Pulmonary artery endothelial cell (primary cell): Measurements from ENCODE around the gene MISP3. TPM values are rescaled to one million over a fixed set of nuclear protein-coding genes. Genes with fewer than 3 reads are reported as not detected.

ENCODE experiments used
- DNase-seq: peaks from one replicate; pipeline ENCODE4 v3.0.0-alpha.2; 2011; ENCODE audit warnings: low read depth, low spot score
- total RNA-seq: library from RNA; depleted of rRNA; stranded (reverse); fragments of >200 nt; gene quantifications from 2 replicates; pipeline ENCODE4 v1.2.3, GENCODE V29; 2014

MISP3 gene
- total RNA-seq, 1 donor from 2014 or later: 0.46 TPM

DNA sequence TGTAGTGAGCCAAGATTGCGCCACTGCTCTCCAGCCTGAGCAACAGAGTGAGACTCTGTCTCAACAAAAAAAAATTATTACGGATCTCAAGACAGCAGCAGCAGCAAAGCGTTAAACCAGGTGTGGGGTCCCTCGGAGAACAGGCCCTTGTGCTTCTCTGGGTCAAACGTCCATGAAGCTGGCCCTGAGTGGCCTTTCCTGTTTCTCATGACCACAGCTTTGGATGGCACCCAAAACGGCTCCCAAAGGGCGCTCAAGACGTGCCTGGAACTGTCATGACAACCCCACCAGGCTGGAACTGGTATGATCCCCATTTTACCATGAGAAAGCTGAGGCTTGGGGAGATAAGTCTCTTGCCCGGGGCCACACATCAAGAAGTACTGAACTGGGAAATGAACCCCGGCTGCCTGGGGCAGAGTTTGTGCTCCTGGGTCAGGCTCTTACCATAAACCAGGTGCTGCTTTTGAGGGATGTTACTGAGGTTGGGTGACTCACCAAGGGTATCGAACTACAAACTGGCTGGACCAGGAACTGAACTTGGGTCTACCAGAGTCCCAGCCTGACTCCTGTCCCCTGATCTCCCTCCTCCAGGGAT is 29.6 kb downstream of the MISP3 start:
- DNase-seq: no peak

GRCh38 chr19:14102756-14103155 is 30.2 kb downstream of the MISP3 start:
- no peak for DNase-seq

DNA sequence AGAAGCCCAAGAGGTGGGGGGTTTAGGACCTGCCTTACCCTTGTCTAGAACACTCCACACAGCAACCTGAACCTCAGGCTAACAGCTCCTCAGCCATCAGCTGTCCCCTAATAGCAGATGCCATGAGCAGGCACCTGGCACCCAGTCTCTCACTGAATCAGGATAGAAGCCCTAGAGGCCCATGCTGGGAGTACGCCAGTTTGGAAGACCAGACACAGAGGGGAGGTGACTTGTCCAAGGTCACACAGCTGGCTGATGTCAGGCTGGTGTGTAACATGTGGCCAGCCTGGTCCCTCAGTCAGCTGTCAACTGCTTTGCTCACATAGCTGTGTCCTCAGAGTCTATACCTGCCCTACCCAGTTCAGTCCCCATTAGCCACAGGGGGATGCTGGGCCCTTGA is 30.7 kb downstream of the MISP3 start:
- no peak for DNase-seq

DNA sequence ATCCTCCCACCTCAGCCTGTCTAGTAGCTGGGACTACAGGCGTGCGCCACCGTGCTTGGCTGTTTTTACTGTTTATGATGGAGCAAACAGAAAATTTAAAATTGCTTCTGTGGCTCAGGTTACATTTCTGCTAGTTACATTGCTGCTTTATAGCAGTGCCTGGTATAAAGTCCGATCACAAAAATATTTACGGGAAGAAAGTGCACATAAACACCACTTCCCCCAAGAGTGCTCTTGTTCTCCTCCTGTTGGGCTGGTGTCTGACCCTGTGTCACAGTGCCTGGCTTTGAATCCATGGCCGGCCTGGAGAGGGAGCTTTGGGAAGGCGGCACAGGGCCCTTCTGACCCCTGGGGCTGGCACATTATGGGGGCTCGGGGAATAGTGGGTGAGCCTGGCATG is 33.1 kb downstream of the MISP3 start:
- DNase-seq: no peak

GRCh38 chr19:14106840-14107239 is 34.3 kb downstream of the MISP3 start:
- no peak for DNase-seq

GRCh38 chr19:14107581-14108461 is 35.2 kb downstream of the MISP3 start:
- DNase-seq: peak; percentile 66

- DNase-seq: no peak
Observed at GRCh38 chr19:14110650-14111049, 38.1 kb downstream of the MISP3 start.

DNA sequence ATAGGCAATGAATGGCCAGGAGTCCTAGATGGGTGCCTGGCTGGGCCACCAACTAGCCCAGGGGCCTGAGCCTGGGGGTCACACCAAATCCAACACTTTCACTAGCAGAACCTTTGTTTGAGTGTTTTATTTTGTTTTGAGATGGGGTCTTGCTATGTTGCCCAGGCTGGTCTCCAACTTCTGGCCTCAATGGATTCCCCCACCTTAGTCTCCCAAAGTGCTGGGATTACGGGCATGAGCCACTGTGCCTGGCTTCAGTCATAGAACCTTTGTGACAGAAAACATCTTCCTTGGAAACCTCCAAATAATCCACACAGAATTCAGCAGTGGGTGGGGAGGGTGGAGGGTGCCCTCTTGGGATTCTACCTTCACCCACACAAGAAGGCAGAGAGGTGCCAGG is 38.9 kb downstream of the MISP3 start:
- no peak for DNase-seq

DNA sequence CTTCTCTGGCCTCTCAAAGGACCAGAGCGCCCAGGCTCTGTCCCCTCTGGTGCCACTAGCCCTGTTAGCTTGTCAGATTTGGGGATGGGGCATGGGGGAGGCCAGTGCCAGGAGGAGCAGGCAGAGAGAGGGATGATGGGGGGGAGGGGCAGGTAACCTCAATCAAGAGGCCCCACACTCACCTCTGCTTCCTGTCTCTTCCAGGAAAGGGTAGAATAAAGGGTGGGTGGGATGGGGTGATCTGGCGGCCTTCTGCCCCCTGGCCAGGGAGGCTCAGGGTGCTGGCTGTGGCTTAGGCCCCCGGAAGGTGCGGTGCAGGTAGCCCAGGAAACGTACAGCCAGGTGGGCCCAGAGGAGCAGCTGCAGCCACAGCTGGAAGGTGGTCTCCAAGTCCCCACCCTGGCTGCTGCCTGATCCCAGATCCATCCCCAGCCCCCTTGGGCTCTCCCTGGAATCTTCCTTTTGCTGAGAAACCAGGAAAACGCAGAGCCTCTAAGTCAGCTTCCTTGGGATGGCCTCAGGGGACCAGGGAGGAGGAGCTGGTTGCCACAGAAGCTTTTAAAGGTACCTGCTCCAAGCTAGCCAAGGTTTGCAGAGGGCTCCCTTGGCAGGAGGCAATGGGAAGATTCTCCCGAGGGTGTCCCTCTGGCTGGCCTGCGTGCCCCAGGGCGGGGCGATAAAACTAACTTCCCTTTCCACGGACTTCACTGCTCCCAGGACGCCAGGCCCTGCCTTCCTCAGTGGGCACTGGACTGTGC is 39.6 kb downstream of the MISP3 start:
- DNase-seq: no peak

- no peak for DNase-seq
Observed at GRCh38 chr19:14112809-14113385, 40.3 kb downstream of the MISP3 start.

GRCh38 chr19:14113762-14114414 is 41.3 kb downstream of the MISP3 start:
- DNase-seq: no peak

GRCh38 chr19:14114439-14114838 is 41.9 kb downstream of the MISP3 start:
- DNase-seq: no peak

DNA sequence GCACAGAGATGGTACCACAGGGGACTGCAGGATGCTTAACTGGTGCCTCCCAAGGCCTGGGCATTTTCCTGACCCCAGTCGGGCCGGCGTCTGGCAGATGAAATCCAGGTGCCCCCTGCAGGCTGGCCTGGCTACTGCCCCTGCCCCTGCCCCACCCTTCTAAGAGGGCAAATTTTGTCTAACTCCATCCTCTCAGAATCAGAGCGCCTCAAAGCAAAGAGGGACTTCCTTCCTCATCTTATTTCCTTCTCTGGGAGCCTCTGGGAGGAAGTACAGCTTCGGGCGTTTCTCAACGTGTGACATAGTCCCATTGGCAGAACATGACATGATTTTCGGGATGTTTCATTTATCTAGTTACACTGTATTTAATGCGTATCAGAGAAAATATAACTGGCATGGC is 42.3 kb downstream of the MISP3 start:
- DNase-seq: no peak

DNA sequence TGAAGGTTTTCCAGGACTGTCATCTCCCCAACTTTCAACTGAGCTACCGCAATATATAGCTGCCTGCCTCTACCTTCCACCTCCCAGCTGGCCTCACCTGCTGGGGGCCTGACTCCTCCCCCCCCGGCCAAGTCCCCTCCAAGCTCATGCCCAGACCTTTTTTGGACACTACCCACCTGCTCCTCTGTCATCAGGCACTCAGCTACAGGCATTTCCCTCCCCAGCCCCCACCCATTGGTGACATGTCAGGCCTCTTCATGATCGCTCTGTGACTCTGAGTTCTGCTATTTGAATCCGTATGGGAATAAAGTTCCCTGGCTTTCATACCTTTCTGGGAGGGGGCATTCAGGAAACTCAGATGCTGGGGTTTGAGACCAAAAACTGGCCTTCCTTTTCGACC is 43.2 kb downstream of the MISP3 start:
- no peak for DNase-seq

DNA sequence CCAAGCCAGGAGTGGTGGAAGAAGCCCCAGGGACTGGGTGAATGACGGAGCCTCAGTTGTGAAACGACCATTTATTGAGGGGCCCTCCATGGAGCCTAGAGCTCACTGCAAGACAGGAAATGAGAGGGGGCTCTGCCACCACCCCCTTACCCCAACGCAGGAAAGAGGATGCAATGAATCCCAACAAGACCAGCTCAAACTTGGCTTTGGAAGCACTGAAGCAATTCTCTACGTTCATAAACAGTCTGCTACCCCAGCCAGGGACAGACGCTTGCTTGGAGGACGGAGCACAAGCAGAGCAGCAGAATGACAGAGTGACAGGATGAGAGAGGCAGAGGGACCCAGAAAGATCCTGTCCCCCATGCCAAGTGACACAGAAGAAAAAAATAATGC is 43.9 kb downstream of the MISP3 start:
- no peak for DNase-seq

DNA sequence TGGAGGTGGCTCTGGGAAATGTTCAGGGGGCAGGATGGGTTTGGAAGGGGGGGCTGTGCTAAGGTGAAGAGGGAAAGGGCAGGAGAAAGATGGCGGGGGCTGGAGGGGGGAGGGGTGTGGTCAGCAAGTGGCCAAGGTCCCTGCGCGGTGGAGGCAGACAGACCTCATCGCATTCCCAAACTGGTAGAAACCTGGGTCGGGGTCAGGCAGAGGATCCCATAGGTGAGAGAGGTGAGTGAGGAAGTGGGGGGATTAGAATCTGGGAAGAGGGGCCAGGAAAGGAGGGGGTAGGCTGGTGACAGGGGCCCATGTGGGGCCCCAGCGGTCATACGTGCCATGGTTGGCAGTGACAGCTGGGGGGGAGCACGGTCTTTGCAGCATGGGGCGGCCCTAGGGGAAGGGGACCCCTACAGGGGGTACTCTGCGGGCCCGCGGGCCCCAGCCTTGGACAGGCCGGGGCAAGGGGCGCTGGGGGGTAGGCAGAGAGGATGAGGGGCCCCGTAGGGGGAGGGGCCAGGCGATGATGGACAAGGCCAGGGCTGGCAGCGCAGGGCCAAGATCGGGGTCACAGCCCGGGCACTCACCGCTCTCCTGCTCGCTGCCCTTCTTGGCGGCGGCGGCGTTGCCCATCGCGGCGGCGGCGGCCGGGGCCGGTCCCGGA is 44.5 kb downstream of the MISP3 start:
- DNase-seq: no peak

- peak; percentile 96 for DNase-seq
Observed at GRCh38 chr19:14117668-14118164, 45.1 kb downstream of the MISP3 start, which contains the start of gene PRKACA. Gene PRKACA (minus strand): TSS chr19:14117762. CDS start chr19:14117547, 215 bp downstream.

GRCh38 chr19:14118165-14119051 is 45.8 kb downstream of the MISP3 start:
- DNase-seq: no peak

DNA sequence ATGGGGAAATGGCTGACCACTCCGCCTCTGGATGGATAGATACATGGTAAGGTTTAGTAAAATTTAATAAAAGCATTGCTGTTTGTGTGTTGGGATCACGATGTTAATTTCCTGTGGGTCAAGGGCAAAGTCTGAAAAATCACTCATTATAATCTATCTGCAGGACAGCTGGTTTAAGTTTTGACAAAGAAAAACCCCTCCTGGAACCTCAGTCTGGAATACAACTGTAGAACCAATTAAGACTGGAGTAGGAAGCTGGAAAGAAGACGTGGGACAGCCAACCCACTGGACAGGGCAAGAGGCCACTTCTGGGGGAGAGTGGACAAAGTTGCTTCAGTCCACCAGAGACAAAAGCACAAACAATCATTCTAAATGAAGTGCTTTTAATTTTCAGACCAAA is 46.6 kb downstream of the MISP3 start:
- DNase-seq: no peak
